HG03025 (cell line): Measurements from ENCODE around the gene HIVEP2.

ENCODE experiments used
- ATAC-seq: cut with Tn5 transposase; IDR thresholded peaks from one replicate; pipeline ENCODE4 v1.9.1; 2021; ENCODE audit warnings: mild to moderate bottlenecking, moderate library complexity; ENCODE audit not compliant: unreplicated experiment, low FRiP score

Gene HIVEP2

GRCh38 chr6:142803032-142803431 lies 141.9 kb downstream of the HIVEP2 start:
- no peak for ATAC-seq

GRCh38 chr6:142802124-142802523 lies 142.9 kb downstream of the HIVEP2 start:
- ATAC-seq, result no peak

- ATAC-seq, result no peak
These were observed 144.7 kb downstream of the HIVEP2 start for GRCh38 chr6:142800240-142800639.

- no peak for ATAC-seq
These were observed 145.3 kb downstream of the HIVEP2 start for GRCh38 chr6:142799639-142800038.

GRCh38 chr6:142797159-142797558 lies 147.8 kb downstream of the HIVEP2 start:
- ATAC-seq, result no peak

- no peak for ATAC-seq
These were observed 148.4 kb downstream of the HIVEP2 start for GRCh38 chr6:142796571-142796970.

- no peak for ATAC-seq
These were observed 149.0 kb downstream of the HIVEP2 start for GRCh38 chr6:142796024-142796423.

- no peak for ATAC-seq
These were observed 150.6 kb downstream of the HIVEP2 start for GRCh38 chr6:142794424-142794823.

- no peak for ATAC-seq
These were observed 154.7 kb downstream of the HIVEP2 start for GRCh38 chr6:142790257-142790656.

- no peak for ATAC-seq
These were observed 157.6 kb downstream of the HIVEP2 start for GRCh38 chr6:142787422-142787821.

- no peak for ATAC-seq
These were observed 158.5 kb downstream of the HIVEP2 start for GRCh38 chr6:142786476-142786875.

- ATAC-seq, result peak; percentile 94
These were observed 160.6 kb downstream of the HIVEP2 start for GRCh38 chr6:142784344-142784743.

- ATAC-seq, result no peak
These were observed 161.5 kb downstream of the HIVEP2 start for GRCh38 chr6:142783499-142783898.

- ATAC-seq, result no peak
These were observed 163.8 kb downstream of the HIVEP2 start for GRCh38 chr6:142781129-142781528.

- ATAC-seq, result no peak
These were observed 170.9 kb downstream of the HIVEP2 start for GRCh38 chr6:142773859-142774648.

GRCh38 chr6:142773324-142773723 lies 171.7 kb downstream of the HIVEP2 start:
- ATAC-seq, result no peak

- ATAC-seq, result no peak
These were observed 173.8 kb downstream of the HIVEP2 start for GRCh38 chr6:142771162-142771561.

- no peak for ATAC-seq
These were observed 179.7 kb downstream of the HIVEP2 start for GRCh38 chr6:142765306-142765705.

- ATAC-seq, result no peak
These were observed 180.7 kb downstream of the HIVEP2 start for GRCh38 chr6:142764311-142764710.

- ATAC-seq, result no peak
These were observed 181.8 kb downstream of the HIVEP2 start for GRCh38 chr6:142763205-142763604.

- ATAC-seq, result no peak
These were observed 183.2 kb downstream of the HIVEP2 start for GRCh38 chr6:142761756-142762155.

GRCh38 chr6:142760152-142760551 lies 184.8 kb downstream of the HIVEP2 start:
- no peak for ATAC-seq

- ATAC-seq, result no peak
These were observed 186.3 kb downstream of the HIVEP2 start for GRCh38 chr6:142758629-142759025.
